Gastrocnemius medialis (tissue), 4 donors: Measurements from ENCODE around the gene TTLL7.

Source experiments
- POLR2A ChIP-seq, 2 donors: fragments of 450-650 bp; IDR thresholded peaks; one replicate each; pipeline ENCODE4 v1.6.1; 2017; ENCODE audit warnings: antibody characterized with exemption in 2 of 2, mild to moderate bottlenecking in 2 of 2, moderate library complexity in 2 of 2
- TF ChIP-seq, protein P1 (sequence below), 5 experiments: fragments of 450-650 bp in 3 of 5; fragments of 200-600 bp in 2 of 5; sonication (generic) in 2 of 5; IDR thresholded peaks in 4 of 5; conservative IDR thresholded peaks in 1 of 5; 1 replicate in 4 of 5; 2 replicates in 1 of 5; pipeline ENCODE4 v1.5.1; 2016 to 2019; ENCODE audit warnings: antibody characterized with exemption in 5 of 5, mild to moderate bottlenecking in 3 of 5, moderate library complexity in 3 of 5

DNA sequence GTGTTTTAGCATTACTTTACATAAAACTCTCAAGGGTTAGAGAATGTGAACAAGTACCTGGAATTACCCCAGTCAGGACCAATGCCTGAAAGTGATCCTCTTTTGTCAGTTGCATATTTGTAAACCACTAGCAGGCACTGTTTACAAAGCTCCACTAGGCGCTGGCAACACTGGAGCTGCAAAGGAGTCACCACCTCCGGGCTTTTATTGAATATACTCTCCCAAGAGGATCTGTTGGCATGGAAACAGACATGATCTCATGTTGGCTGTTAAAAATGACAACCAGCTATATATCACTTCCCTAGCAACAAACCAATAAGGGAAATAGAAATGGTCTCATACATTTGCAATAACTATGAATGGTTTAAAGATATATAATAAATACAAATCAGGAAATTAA lies 116.0 kb downstream of the TTLL7 start:
- TF ChIP-seq POLR2A (IDR thresholded peaks at IDR 0.05): no peak
- TF ChIP-seq, protein P1, sequence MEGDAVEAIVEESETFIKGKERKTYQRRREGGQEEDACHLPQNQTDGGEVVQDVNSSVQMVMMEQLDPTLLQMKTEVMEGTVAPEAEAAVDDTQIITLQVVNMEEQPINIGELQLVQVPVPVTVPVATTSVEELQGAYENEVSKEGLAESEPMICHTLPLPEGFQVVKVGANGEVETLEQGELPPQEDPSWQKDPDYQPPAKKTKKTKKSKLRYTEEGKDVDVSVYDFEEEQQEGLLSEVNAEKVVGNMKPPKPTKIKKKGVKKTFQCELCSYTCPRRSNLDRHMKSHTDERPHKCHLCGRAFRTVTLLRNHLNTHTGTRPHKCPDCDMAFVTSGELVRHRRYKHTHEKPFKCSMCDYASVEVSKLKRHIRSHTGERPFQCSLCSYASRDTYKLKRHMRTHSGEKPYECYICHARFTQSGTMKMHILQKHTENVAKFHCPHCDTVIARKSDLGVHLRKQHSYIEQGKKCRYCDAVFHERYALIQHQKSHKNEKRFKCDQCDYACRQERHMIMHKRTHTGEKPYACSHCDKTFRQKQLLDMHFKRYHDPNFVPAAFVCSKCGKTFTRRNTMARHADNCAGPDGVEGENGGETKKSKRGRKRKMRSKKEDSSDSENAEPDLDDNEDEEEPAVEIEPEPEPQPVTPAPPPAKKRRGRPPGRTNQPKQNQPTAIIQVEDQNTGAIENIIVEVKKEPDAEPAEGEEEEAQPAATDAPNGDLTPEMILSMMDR (IDR thresholded peaks at IDR 0.05 in 4 of 5, conservative IDR thresholded peaks at IDR 0.05 in 1 of 5): no peak
